HepG2 (cell line): ENCODE measurements around the gene GALP. TPM values are rescaled to one million over a fixed set of nuclear protein-coding genes. Genes with fewer than 3 reads are reported as not detected.

Experiments
- ATAC-seq: fragments of 200-7000 bp; cut with Tn5 transposase; 3 replicates; pipeline ENCODE4 v1.9.1; 2020; ENCODE audit warnings: mild to moderate bottlenecking, moderate library complexity
- BruUV-seq: library from RNA; stranded (reverse); fragments of 400-500 nt; replicated peaks from 2 replicates; lab custom pipeline; 2021; lab: Mats Ljungman, UMichigan
- CTCF ChIA-PET: fragments of 300-600 bp; formaldehyde crosslinking; extraction: SDS; loops from one replicate; lab custom pipeline; 2021; ENCODE audit warnings: low total read pairs, inconsistent platforms, low intra/inter-chr PET ratio; lab: Yijun Ruan, JAX
- POLR2A ChIA-PET: fragments of 350-600 bp; sonication (Branson Sonifier 250); formaldehyde crosslinking; loops from one replicate; lab custom pipeline; 2020; ENCODE audit warnings: antibody characterized with exemption, inconsistent platforms; lab: Yijun Ruan, JAX
- DNase-seq: peaks from one replicate; pipeline ENCODE4 v3.0.0-alpha.2; 2015; ENCODE audit warnings: low spot score
- FAIRE-seq: peaks from 3 replicates; lab custom pipeline; 2011; peaks lifted over from hg19 to GRCh38; lab: Jason Lieb, UNC
- H2AFZ ChIP-seq: one replicate; pipeline ENCODE4 v1.6.1; 2011; ENCODE audit warnings: low read length, inconsistent platforms
- H3K27ac ChIP-seq: fragments of 300-600 bp; 3 replicates; pipeline ENCODE4 v1.8.0; 2011; ENCODE audit warnings: mixed run types, mild to moderate bottlenecking, mixed read lengths, low read length, inconsistent platforms; ENCODE audit not compliant: insufficient read depth; ENCODE audit errors: extremely low read length
- H3K27me3 ChIP-seq, 2 experiments: fragments of 200-600 bp in 1 of 2; 2 replicates in 1 of 2; 3 replicates in 1 of 2; pipeline versions ENCODE4 v1.6.0 to v1.8.0; 2011; ENCODE audit warnings: low read length in 2 of 2, mild to moderate bottlenecking in 2 of 2, moderate library complexity in 2 of 2, inconsistent platforms in 1 of 2; ENCODE audit not compliant: insufficient read depth in 2 of 2, control insufficient read depth in 1 of 2
- H3K36me3 ChIP-seq, 2 experiments: fragments of 200-600 bp in 1 of 2; replicated peaks in 1 of 2; 2 replicates in 1 of 2; 3 replicates in 1 of 2; pipeline versions ENCODE4 v1.5.1 to v1.8.0; 2011; ENCODE audit warnings: low read length in 2 of 2, inconsistent platforms in 1 of 2; ENCODE audit not compliant: insufficient read depth in 2 of 2, control insufficient read depth in 1 of 2
- H3K4me1 ChIP-seq: 2 replicates; pipeline ENCODE4 v1.5.1; 2012; ENCODE audit warnings: low read length, inconsistent platforms; ENCODE audit not compliant: insufficient read depth
- H3K4me2 ChIP-seq: 2 replicates; pipeline ENCODE4 v1.6.0; 2011; ENCODE audit warnings: low read depth, low read length, inconsistent platforms
- H3K4me3 ChIP-seq, 3 experiments: fragments of 200-600 bp in 1 of 3; sonication (generic), shearing (Covaris generic) in 1 of 3; replicated peaks in 1 of 3; 2 replicates each; pipeline ENCODE4 v1.5.1; 2011 to 2016; ENCODE audit warnings: low read length in 3 of 3, inconsistent platforms in 2 of 3, low read depth in 2 of 3, mild to moderate bottlenecking in 2 of 3, control low read depth in 1 of 3, mixed read lengths in 1 of 3; ENCODE audit not compliant: insufficient read depth in 1 of 3
- H3K79me2 ChIP-seq: one replicate; pipeline ENCODE4 v1.6.1; 2011; ENCODE audit warnings: low read length, inconsistent platforms; ENCODE audit not compliant: insufficient read depth
- H3K9ac ChIP-seq: 2 replicates; pipeline ENCODE4 v1.6.0; 2011; ENCODE audit warnings: mild to moderate bottlenecking, low read depth, low read length, inconsistent platforms; ENCODE audit not compliant: insufficient read depth
- H3K9me3 ChIP-seq: 2 replicates; pipeline ENCODE4 v1.5.1; 2012; ENCODE audit warnings: mild to moderate bottlenecking, low read length
- H4K20me1 ChIP-seq: 2 replicates; pipeline ENCODE4 v1.6.0; 2011; ENCODE audit warnings: inconsistent platforms, mild to moderate bottlenecking, low read length, moderate library complexity; ENCODE audit not compliant: insufficient read depth
- AGO2 ChIP-seq: fragments of 200-400 bp; formaldehyde crosslinking; optimal IDR thresholded peaks from 2 replicates; pipeline ENCODE3; 2017; ENCODE audit warnings: mild to moderate bottlenecking, low read depth, low read length, moderate library complexity
- AHDC1 ChIP-seq: sonication (generic); formaldehyde crosslinking; IDR thresholded peaks from 2 replicates; pipeline ENCODE4 v1.5.1; 2020; ENCODE audit warnings: mild to moderate bottlenecking, missing genetic modification reagents, borderline replicate concordance
- FOXP4 ChIP-seq: sonication (generic); formaldehyde crosslinking; IDR thresholded peaks from 2 replicates; pipeline ENCODE4 v1.4.0; 2020; ENCODE audit warnings: missing genetic modification reagents
- KLF16 ChIP-seq, 2 experiments: sonication (generic) in 1 of 2; formaldehyde crosslinking in 1 of 2; IDR thresholded peaks; 2 replicates each; pipeline versions ENCODE4 v1.6.1 to v1.8.0; 2016 to 2023; ENCODE audit warnings: missing genetic modification reagents in 2 of 2, missing compliant biosample characterization in 1 of 2
- RBFOX2 ChIP-seq: fragments of 200-400 bp; formaldehyde crosslinking; IDR thresholded peaks from 2 replicates; pipeline ENCODE4 v1.6.1; 2017; ENCODE audit warnings: low read depth, mild to moderate bottlenecking, low read length
- USF2 ChIP-seq, 2 experiments: sonication (generic) in 1 of 2; formaldehyde crosslinking in 1 of 2; IDR thresholded peaks; 2 replicates each; pipeline versions ENCODE4 v1.5.1 to v1.6.1; 2011 to 2020; ENCODE audit warnings: borderline replicate concordance in 1 of 2, low read depth in 1 of 2, low read length in 1 of 2, mild to moderate bottlenecking in 1 of 2, missing genetic modification reagents in 1 of 2, moderate library complexity in 1 of 2
- ZBTB34 ChIP-seq: sonication (generic); formaldehyde crosslinking; IDR thresholded peaks from 2 replicates; pipeline ENCODE4 v1.8.0; 2022; ENCODE audit warnings: mild to moderate bottlenecking, missing genetic modification reagents
- ZNF383 ChIP-seq: sonication (generic); formaldehyde crosslinking; IDR thresholded peaks from 2 replicates; pipeline ENCODE4 v1.4.0; 2020; ENCODE audit warnings: missing genetic modification reagents, mild to moderate bottlenecking, borderline replicate concordance
- ZNF557 ChIP-seq: sonication (generic); formaldehyde crosslinking; IDR thresholded peaks from 2 replicates; pipeline ENCODE4 v1.4.0; 2020; ENCODE audit warnings: missing genetic modification reagents
- ZSCAN31 ChIP-seq: sonication (generic); formaldehyde crosslinking; IDR thresholded peaks from 2 replicates; pipeline ENCODE4 v1.5.0; 2020; ENCODE audit warnings: low read depth, mild to moderate bottlenecking, missing genetic modification reagents
- WGBS: methylation state at CpG from one replicate; pipeline ENCODE4 v1.1.6; 2017; ENCODE audit warnings: low lambda C conversion rate; 5-methylcytosine and 5-hydroxymethylcytosine counted together
- in situ Hi-C: cut with HindIII; loops from 2 replicates; pipeline ENCODE4 v1.10.0; 2017; ENCODE audit warnings: low pct_unique_long_range_greater_than_20kb; ENCODE audit not compliant: extremely low pct_ligation_motif_present
- intact Hi-C: fragments of 100-400 bp; cut with micrococcal nuclease; formaldehyde crosslinking; loops from one replicate; pipeline ENCODE4 v1.10.0; 2022; ENCODE audit not compliant: unreplicated experiment
- polyA plus RNA-seq, 8 experiments: library from polyadenylated mRNA; depleted of rRNA in 3 of 8; stranded (reverse) in 7 of 8; unstranded in 1 of 8; fragments of >200 nt; fragmentation: Illumina TruSeq in 4 of 8; extraction: Trizol in 4 of 8; gene quantifications; 2 replicates each; pipeline versions ENCODE4 v1.2.1 to v1.2.3, GENCODE V29; 2011 to 2016; ENCODE audit warnings: low read depth in 4 of 8, missing spikeins in 1 of 8, mixed read lengths in 1 of 8; ENCODE audit not compliant: insufficient read depth in 1 of 8
- total RNA-seq, 5 experiments: library from RNA; depleted of rRNA; stranded (reverse); fragments of >200 nt; fragmentation: Illumina TruSeq; extraction: Trizol; gene quantifications; 2 replicates each; pipeline ENCODE4 v1.2.3, GENCODE V29; 2016; ENCODE audit warnings: low read depth in 1 of 5

The GALP gene
- total and polyA plus RNA-seq, 2 of the 13 experiments (the other 11 are each of a cell fraction or from before 2014, with no cell fraction given) = not detected

GRCh38 chr19:56146904-56147303 is 28.9 kb upstream of the GALP start:
- no peak for ATAC-seq
- Histone ChIP-seq H2AFZ (no peak overlapping the region), H3K4me3 (no peak overlapping the region), H3K4me1 (peaks cover 43% of the 10 kb centered on the region), H3K9me3 (no peaks in the 10 kb centered on the region), H3K4me2 (no peak overlapping the region), H3K9ac (no peak overlapping the region), H4K20me1 (peaks cover 16% of the 10 kb centered on the region; the same call in 1 of the 2 replicates), H3K27ac (no peak overlapping the region), H3K27me3 (no peaks in the 10 kb centered on the region; a peak in 1 of 5 replicates), H3K79me2 (peaks cover 51% of the 10 kb centered on the region), H3K36me3 (peaks cover 8 to 34% of the 10 kb centered on the region in 2 experiments; a peak in 4 of 5 replicates)
- no TSS peak for BruUV-seq
- intact Hi-C loops (no loop called here), in situ Hi-C loops (no loop called here)
- WGBS = 100% methylated on average over 9 of the region's 31 CpGs
- no peak for FAIRE-seq
- ChIA-PET CTCF (no interaction called here), POLR2A (interaction anchor here (2.4 kb wide), 1 partner anchor 26 kb away, joined by 7 read pairs; the partner anchor contains the start of gene ZNF787)
- DNase-seq = no peak
- TF ChIP-seq ZNF557 (CRISPR knock-in tag) (no peak), AHDC1 (CRISPR knock-in tag) (no peak), RBFOX2 (peak; percentile 84), FOXP4 (no peak), ZSCAN31 (CRISPR knock-in tag) (no peak), ZBTB34 (no peak), ZNF383 (CRISPR knock-in tag) (no peak), AGO2 (peak; percentile 77), KLF16 (CRISPR knock-in tag; IDR thresholded peaks at IDR 0.05) (no peak), USF2 (IDR thresholded peaks at IDR 0.05; ENCODE audit: low read depth, low read length) (no peak), USF2 (CRISPR knock-in tag; IDR thresholded peaks at IDR 0.05; ENCODE audit: borderline replicate concordance) (no peak)
